Cardiac muscle cell (in vitro differentiated cells and primary cell): ENCODE data around the gene GNPTAB. TPM values are rescaled to one million over a fixed set of nuclear protein-coding genes. Genes with fewer than 3 reads are reported as not detected.

ENCODE experiments used
- DNase-seq, 2 donors: peaks; one replicate each; pipeline versions ENCODE4 v3.0.0 to v3.0.0-alpha.2; 2010 to 2017; ENCODE audit warnings: low read depth in 1 of 2, low spot score in 1 of 2
- H3K27ac ChIP-seq: fragments of 200-600 bp; sonication (generic); 2 replicates; pipeline ENCODE4 v1.5.1; 2016
- H3K27me3 ChIP-seq: fragments of 200-600 bp; sonication (generic); 2 replicates; pipeline ENCODE4 v1.6.0; 2016; ENCODE audit warnings: control low read depth
- H3K36me3 ChIP-seq: fragments of 200-600 bp; sonication (generic); 2 replicates; pipeline ENCODE4 v1.5.1; 2016; ENCODE audit warnings: control low read depth
- H3K4me1 ChIP-seq: fragments of 200-600 bp; sonication (generic); 2 replicates; pipeline ENCODE4 v1.8.1; 2017; ENCODE audit warnings: low read depth, mild to moderate bottlenecking, mixed run types
- H3K4me3 ChIP-seq: fragments of 200-600 bp; sonication (generic); 2 replicates; pipeline ENCODE4 v1.5.1; 2016; ENCODE audit warnings: mild to moderate bottlenecking
- H3K9me3 ChIP-seq: fragments of 200-600 bp; sonication (generic); 2 replicates; pipeline ENCODE4 v1.5.1; 2017; ENCODE audit warnings: low read depth, mild to moderate bottlenecking, control low read depth
- CTCF ChIP-seq: IDR thresholded peaks from 2 replicates; pipeline ENCODE4 v1.5.1; 2012; ENCODE audit warnings: low read depth, mild to moderate bottlenecking, low read length
- polyA plus RNA-seq: library from polyadenylated mRNA; unstranded; fragments of >200 nt; fragmentation: Nextera tagmentation; extraction: Ambion mirVana; gene quantifications from 2 replicates; pipeline ENCODE4 v1.2.1, GENCODE V29; 2016
- total RNA-seq: library from RNA; depleted of rRNA; stranded (reverse); fragments of >200 nt; gene quantifications from 2 replicates; pipeline ENCODE4 v1.2.3, GENCODE V29; 2016

The GNPTAB gene
- total and polyA plus RNA-seq, 2 experiments from 2014 or later, result 4.0 to 6.2 TPM

DNA sequence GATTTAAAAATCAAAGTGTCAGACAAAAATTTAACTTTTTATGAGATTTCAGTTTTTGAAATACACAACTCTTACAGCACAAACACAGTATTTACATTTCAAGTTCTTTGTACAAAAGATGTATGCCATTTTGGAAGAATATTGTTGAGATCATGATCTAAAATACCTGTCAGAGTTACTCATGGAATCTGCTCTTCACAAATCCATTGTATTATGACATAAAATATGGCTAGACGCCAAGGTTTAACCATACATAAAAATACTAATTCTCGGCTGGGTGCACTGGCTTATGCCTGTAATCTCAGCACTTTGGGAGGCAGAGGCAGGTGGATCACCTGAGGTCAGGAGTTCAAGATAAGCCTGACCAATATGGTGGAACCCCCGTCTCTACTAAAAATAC, 85.3 kb downstream of the GNPTAB start:
- TF ChIP-seq CTCF, result no peak
- H3K36me3 ChIP-seq, result peaks cover 3% of the 10 kb centered on the region
- H3K27ac ChIP-seq, result no peak overlapping the region
- DNase-seq, result no peak
- no peaks in the 10 kb centered on the region for H3K4me1 ChIP-seq
- no peak overlapping the region for H3K4me3 ChIP-seq
- H3K27me3 ChIP-seq, result no peaks in the 10 kb centered on the region
- H3K9me3 ChIP-seq, result no peaks in the 10 kb centered on the region

DNA sequence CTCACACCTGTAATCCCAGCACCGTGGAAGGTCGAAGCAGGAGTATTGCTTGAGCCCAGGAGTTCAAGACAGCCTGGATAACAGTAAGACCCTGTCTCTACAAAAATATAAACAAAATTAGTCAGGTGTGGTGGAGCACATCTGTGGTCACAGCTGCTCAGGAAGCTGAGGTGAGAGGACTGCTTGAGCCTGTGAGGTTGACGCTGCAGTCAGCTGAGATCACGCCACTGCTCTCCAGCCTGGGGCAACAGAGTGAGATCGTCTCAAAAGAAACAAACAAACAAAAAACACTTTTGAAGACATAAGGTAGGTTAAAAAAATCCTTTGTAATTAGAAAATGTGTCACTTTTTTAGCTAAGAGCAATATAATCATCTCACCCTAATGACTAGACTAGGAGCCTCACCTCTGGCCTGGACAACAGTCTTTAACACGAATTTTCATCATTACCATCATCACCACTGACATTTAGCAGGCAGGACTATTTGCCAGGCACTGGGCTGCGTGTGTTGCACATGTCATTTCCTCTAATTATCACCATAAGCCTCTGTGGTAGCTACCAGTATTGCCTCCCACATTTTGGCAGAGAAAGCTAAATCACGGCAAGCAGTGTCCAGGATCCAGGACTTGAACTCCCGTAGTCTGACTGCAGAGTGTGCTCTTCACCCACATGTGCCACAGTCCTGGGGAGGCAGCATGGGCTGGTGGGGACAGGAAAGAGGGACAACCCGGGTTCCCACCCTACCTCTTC, 86.9 kb downstream of the GNPTAB start:
- Histone ChIP-seq H3K27ac (no peak overlapping the region), H3K4me3 (no peak overlapping the region), H3K27me3 (no peaks in the 10 kb centered on the region), H3K4me1 (no peaks in the 10 kb centered on the region), H3K9me3 (no peaks in the 10 kb centered on the region), H3K36me3 (peaks cover 3% of the 10 kb centered on the region)
- no peak for TF ChIP-seq CTCF
- DNase-seq, result no peak

DNA sequence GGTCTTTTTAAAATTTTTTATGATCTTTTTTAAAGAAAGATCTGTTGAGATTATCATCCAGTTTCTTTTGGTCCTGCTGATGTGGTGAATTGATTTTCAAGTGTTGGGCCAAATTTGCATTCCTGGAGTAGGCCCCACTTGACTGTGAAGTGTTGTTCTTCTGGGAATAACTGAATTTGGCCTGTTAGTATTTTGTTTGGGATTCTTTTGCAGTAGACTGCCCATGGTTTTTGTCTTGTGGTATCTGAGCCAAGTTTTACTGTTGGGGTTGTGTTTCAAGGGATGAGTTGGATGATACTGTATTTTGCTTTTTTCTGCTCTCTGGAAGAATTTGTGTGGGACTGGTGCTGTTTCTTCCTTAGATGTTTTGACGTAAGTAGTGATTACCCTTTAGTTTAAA, 87.5 kb downstream of the GNPTAB start:
- TF ChIP-seq CTCF, result no peak
- Histone ChIP-seq H3K36me3 (peaks cover 3% of the 10 kb centered on the region), H3K4me1 (no peaks in the 10 kb centered on the region), H3K4me3 (no peak overlapping the region), H3K27me3 (no peaks in the 10 kb centered on the region), H3K9me3 (no peaks in the 10 kb centered on the region), H3K27ac (no peak overlapping the region)
- no peak for DNase-seq

DNA sequence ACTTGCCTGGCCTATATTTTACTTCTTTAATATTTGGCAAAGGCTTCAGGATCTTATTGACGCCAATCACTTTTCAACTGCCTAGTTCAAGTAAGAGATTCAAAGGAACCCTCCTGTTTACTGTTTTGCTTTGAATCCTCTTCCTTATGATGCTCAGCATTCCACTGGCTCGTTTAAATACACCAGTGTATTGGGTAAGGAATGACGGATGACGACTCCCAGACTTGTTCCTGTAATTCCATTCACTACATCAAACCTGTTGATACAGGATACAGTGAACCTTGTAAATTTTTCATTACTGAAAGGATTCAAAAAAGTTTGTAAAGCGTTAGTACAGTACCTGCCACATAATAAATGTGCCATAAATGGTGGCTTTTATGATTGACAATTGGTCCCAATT, 89.8 kb downstream of the GNPTAB start:
- no peak for DNase-seq
- H3K27me3 ChIP-seq, result no peaks in the 10 kb centered on the region
- peaks cover under 1% of the 10 kb centered on the region for H3K36me3 ChIP-seq
- H3K4me3 ChIP-seq, result no peak overlapping the region
- H3K9me3 ChIP-seq, result no peaks in the 10 kb centered on the region
- H3K27ac ChIP-seq, result no peak overlapping the region
- H3K4me1 ChIP-seq, result no peaks in the 10 kb centered on the region
- TF ChIP-seq CTCF, result no peak

DNA sequence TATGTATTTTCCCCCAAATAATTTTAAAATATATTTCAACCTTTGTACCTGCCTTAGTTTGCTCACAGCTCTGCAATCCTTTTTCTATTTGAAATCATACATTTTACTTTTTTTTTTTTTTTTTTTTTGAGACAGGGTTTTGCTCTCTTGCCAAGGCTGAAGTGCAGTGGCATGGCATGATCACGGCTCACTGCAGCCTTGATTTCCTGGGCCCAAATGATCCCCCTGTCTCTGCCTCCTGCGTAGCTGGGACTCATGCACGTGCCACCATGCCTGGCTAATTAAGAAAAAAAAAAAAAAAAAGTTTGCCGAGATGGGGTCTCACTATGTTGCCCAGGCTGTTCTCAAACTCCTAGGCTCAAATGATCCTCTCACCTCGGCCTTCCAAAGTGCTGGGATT, 90.2 kb downstream of the GNPTAB start:
- Histone ChIP-seq H3K36me3 (no peaks in the 10 kb centered on the region), H3K9me3 (no peaks in the 10 kb centered on the region), H3K27ac (no peak overlapping the region), H3K4me3 (no peak overlapping the region), H3K27me3 (no peaks in the 10 kb centered on the region), H3K4me1 (no peaks in the 10 kb centered on the region)
- DNase-seq, result no peak
- TF ChIP-seq CTCF, result no peak
